Neural cell (in vitro differentiated cells): ENCODE measurements around the gene OTOF. TPM values are rescaled to one million over a fixed set of nuclear protein-coding genes. Genes with fewer than 3 reads are reported as not detected.

Experiments used
- H2AFZ ChIP-seq: fragments of 200-600, 300-800 bp; sonication (generic), shearing (Covaris generic); 2 replicates; pipeline ENCODE4 v1.6.0; 2014; ENCODE audit warnings: low read depth, mild to moderate bottlenecking, antibody characterized with exemption, low read length, moderate library complexity
- H3F3A ChIP-seq: fragments of 200-600 bp; shearing (Covaris generic); 2 replicates; pipeline ENCODE4 v1.6.1; 2016; ENCODE audit warnings: mild to moderate bottlenecking, moderate library complexity, mixed read lengths, antibody characterized with exemption, low read length; ENCODE audit not compliant: insufficient read depth, poor library complexity, severe bottlenecking
- H3K27ac ChIP-seq: fragments of 200-600, 300-800 bp; sonication (generic), shearing (Covaris generic); 2 replicates; pipeline ENCODE4 v1.5.1; 2014; ENCODE audit warnings: mild to moderate bottlenecking, low read length, moderate library complexity
- H3K27me3 ChIP-seq: fragments of 300-800, 200-600 bp; sonication (generic), shearing (Covaris generic); 2 replicates; pipeline ENCODE4 v1.6.0; 2014; ENCODE audit warnings: mild to moderate bottlenecking, low read depth, low read length, moderate library complexity; ENCODE audit not compliant: insufficient read depth
- H3K36me3 ChIP-seq: fragments of 300-800, 200-600 bp; sonication (generic), shearing (Covaris generic); 2 replicates; pipeline ENCODE4 v1.5.1; 2014; ENCODE audit warnings: mild to moderate bottlenecking, antibody characterized with exemption, low read length, moderate library complexity; ENCODE audit not compliant: insufficient read depth
- H3K4me2 ChIP-seq: fragments of 300-800, 200-600 bp; sonication (generic), shearing (Covaris generic); 2 replicates; pipeline ENCODE4 v1.6.0; 2014; ENCODE audit warnings: mild to moderate bottlenecking, low read length
- H3K4me3 ChIP-seq: fragments of 300-800, 200-600 bp; sonication (generic), shearing (Covaris generic); 2 replicates; pipeline ENCODE4 v1.5.1; 2014; ENCODE audit warnings: mild to moderate bottlenecking, low read length, moderate library complexity
- H3K79me2 ChIP-seq: fragments of 200-600 bp; shearing (Covaris generic); replicated peaks from 2 replicates; pipeline ENCODE4 v1.6.0; 2014; ENCODE audit warnings: mild to moderate bottlenecking, low read length, moderate library complexity; ENCODE audit not compliant: insufficient read depth
- H3K9ac ChIP-seq: fragments of 300-800, 200-600 bp; sonication (generic), shearing (Covaris generic); 2 replicates; pipeline ENCODE4 v1.6.1; 2016; ENCODE audit warnings: mild to moderate bottlenecking, low read length, mixed read lengths
- H3K9me2 ChIP-seq: fragments of 200-600 bp; shearing (Covaris generic); 2 replicates; pipeline ENCODE4 v1.6.1; 2016; ENCODE audit warnings: mild to moderate bottlenecking, low read length, mixed read lengths; ENCODE audit not compliant: insufficient read depth
- H3K9me3 ChIP-seq: fragments of 200-600, 300-800 bp; sonication (generic), shearing (Covaris generic); 2 replicates; pipeline ENCODE4 v1.6.1; 2016; ENCODE audit warnings: mild to moderate bottlenecking, mixed run types, low read length, moderate library complexity, mixed read lengths
- H4K20me1 ChIP-seq: fragments of 200-600 bp; shearing (Covaris generic); 2 replicates; pipeline ENCODE4 v1.6.1; 2016; ENCODE audit warnings: mild to moderate bottlenecking, mixed run types; ENCODE audit not compliant: insufficient read depth
- EP300 ChIP-seq: fragments of 450-650 bp; conservative IDR thresholded peaks from 2 replicates; pipeline ENCODE4 v1.6.1; 2014; ENCODE audit warnings: antibody characterized with exemption, mild to moderate bottlenecking, moderate library complexity; ENCODE audit not compliant: poor library complexity, severe bottlenecking
- EZH2 ChIP-seq: fragments of 200-600, 300-800 bp; shearing (Covaris generic), sonication (generic); IDR thresholded peaks from 2 replicates; pipeline ENCODE4 v1.6.1; 2014; ENCODE audit warnings: antibody characterized with exemption, low read length, borderline replicate concordance, mild to moderate bottlenecking; ENCODE audit not compliant: insufficient read depth, poor library complexity, severe bottlenecking
- MXI1 ChIP-seq: fragments of 450-650 bp; conservative IDR thresholded peaks from 2 replicates; pipeline ENCODE4 v1.6.1; 2014; ENCODE audit warnings: antibody characterized with exemption, mild to moderate bottlenecking; ENCODE audit not compliant: poor library complexity, severe bottlenecking
- POLR2AphosphoS5 ChIP-seq: IDR thresholded peaks from 2 replicates; pipeline ENCODE4 v1.6.1; 2012
- RAD21 ChIP-seq: fragments of 450-650 bp; conservative IDR thresholded peaks from 2 replicates; pipeline ENCODE4 v1.6.1; 2014; ENCODE audit warnings: antibody characterized with exemption, mild to moderate bottlenecking, moderate library complexity
- SMC3 ChIP-seq: fragments of 450-650 bp; conservative IDR thresholded peaks from 2 replicates; pipeline ENCODE4 v1.6.1; 2014; ENCODE audit warnings: antibody characterized with exemption, mild to moderate bottlenecking, moderate library complexity; ENCODE audit not compliant: poor library complexity
- TAF1 ChIP-seq: IDR thresholded peaks from 2 replicates; pipeline ENCODE4 v1.6.1; 2012; ENCODE audit warnings: low read depth
- polyA plus RNA-seq: library from polyadenylated mRNA; depleted of rRNA; stranded (reverse); fragments of >200 nt; gene quantifications from 2 replicates; pipeline ENCODE4 v1.2.3, GENCODE V29; 2014
- TF ChIP-seq, protein P1 (sequence below): fragments of 450-650 bp; IDR thresholded peaks from 2 replicates; pipeline ENCODE4 v1.5.1; 2014; ENCODE audit warnings: antibody characterized with exemption, mild to moderate bottlenecking, moderate library complexity; ENCODE audit not compliant: poor library complexity, severe bottlenecking
- TF ChIP-seq, protein P2 (sequence below): IDR thresholded peaks from 2 replicates; pipeline ENCODE4 v1.6.1; 2012; ENCODE audit warnings: borderline replicate concordance

OTOF gene
- polyA plus RNA-seq, 1 donor from 2014 or later: not detected

- no peaks in the 10 kb centered on the region for H3K36me3 ChIP-seq
- no peak overlapping the region for H3K27ac ChIP-seq
- H3K9ac ChIP-seq: no peak overlapping the region
- H3K9me2 ChIP-seq: no peaks in the 10 kb centered on the region
- TF ChIP-seq, protein P1, sequence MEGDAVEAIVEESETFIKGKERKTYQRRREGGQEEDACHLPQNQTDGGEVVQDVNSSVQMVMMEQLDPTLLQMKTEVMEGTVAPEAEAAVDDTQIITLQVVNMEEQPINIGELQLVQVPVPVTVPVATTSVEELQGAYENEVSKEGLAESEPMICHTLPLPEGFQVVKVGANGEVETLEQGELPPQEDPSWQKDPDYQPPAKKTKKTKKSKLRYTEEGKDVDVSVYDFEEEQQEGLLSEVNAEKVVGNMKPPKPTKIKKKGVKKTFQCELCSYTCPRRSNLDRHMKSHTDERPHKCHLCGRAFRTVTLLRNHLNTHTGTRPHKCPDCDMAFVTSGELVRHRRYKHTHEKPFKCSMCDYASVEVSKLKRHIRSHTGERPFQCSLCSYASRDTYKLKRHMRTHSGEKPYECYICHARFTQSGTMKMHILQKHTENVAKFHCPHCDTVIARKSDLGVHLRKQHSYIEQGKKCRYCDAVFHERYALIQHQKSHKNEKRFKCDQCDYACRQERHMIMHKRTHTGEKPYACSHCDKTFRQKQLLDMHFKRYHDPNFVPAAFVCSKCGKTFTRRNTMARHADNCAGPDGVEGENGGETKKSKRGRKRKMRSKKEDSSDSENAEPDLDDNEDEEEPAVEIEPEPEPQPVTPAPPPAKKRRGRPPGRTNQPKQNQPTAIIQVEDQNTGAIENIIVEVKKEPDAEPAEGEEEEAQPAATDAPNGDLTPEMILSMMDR: no peak
- TF ChIP-seq EP300 (no peak), TAF1 (no peak), MXI1 (no peak), SMC3 (no peak), POLR2AphosphoS5 (no peak), RAD21 (no peak), EZH2 (no peak)
- TF ChIP-seq, protein P2, sequence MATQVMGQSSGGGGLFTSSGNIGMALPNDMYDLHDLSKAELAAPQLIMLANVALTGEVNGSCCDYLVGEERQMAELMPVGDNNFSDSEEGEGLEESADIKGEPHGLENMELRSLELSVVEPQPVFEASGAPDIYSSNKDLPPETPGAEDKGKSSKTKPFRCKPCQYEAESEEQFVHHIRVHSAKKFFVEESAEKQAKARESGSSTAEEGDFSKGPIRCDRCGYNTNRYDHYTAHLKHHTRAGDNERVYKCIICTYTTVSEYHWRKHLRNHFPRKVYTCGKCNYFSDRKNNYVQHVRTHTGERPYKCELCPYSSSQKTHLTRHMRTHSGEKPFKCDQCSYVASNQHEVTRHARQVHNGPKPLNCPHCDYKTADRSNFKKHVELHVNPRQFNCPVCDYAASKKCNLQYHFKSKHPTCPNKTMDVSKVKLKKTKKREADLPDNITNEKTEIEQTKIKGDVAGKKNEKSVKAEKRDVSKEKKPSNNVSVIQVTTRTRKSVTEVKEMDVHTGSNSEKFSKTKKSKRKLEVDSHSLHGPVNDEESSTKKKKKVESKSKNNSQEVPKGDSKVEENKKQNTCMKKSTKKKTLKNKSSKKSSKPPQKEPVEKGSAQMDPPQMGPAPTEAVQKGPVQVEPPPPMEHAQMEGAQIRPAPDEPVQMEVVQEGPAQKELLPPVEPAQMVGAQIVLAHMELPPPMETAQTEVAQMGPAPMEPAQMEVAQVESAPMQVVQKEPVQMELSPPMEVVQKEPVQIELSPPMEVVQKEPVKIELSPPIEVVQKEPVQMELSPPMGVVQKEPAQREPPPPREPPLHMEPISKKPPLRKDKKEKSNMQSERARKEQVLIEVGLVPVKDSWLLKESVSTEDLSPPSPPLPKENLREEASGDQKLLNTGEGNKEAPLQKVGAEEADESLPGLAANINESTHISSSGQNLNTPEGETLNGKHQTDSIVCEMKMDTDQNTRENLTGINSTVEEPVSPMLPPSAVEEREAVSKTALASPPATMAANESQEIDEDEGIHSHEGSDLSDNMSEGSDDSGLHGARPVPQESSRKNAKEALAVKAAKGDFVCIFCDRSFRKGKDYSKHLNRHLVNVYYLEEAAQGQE: no peak
- H4K20me1 ChIP-seq: no peaks in the 10 kb centered on the region
- H3K9me3 ChIP-seq: no peaks in the 10 kb centered on the region
- H3K79me2 ChIP-seq: no peaks in the 10 kb centered on the region
- no peak overlapping the region for H3K4me3 ChIP-seq
- H3K4me2 ChIP-seq: no peak overlapping the region
- H3F3A ChIP-seq: no peaks in the 10 kb centered on the region
- H3K27me3 ChIP-seq: no peaks in the 10 kb centered on the region
- no peak overlapping the region for H2AFZ ChIP-seq
These were observed 2.9 kb upstream of the OTOF start for GRCh38 chr2:26480566-26481423.

- H3K4me2 ChIP-seq: no peak overlapping the region
- H3K9me3 ChIP-seq: no peaks in the 10 kb centered on the region
- H3K27me3 ChIP-seq: no peaks in the 10 kb centered on the region
- no peak overlapping the region for H3K9ac ChIP-seq
- no peaks in the 10 kb centered on the region for H3K79me2 ChIP-seq
- no peaks in the 10 kb centered on the region for H4K20me1 ChIP-seq
- no peaks in the 10 kb centered on the region for H3F3A ChIP-seq
- H3K9me2 ChIP-seq: no peaks in the 10 kb centered on the region
- no peak overlapping the region for H2AFZ ChIP-seq
- H3K36me3 ChIP-seq: no peaks in the 10 kb centered on the region
- H3K4me3 ChIP-seq: no peak overlapping the region
- no peak for TF ChIP-seq SMC3
- TF ChIP-seq, protein P2: no peak
- TF ChIP-seq EZH2: no peak
- TF ChIP-seq MXI1: no peak
- TF ChIP-seq EP300: no peak
- TF ChIP-seq, protein P1: no peak
- TF ChIP-seq TAF1: no peak
- no peak for TF ChIP-seq POLR2AphosphoS5
- no peak for TF ChIP-seq RAD21
- no peak overlapping the region for H3K27ac ChIP-seq
These were observed 2.1 kb upstream of the OTOF start for GRCh38 chr2:26479789-26480565.
